ENCODE results near the gene SNAI3. TPM values are rescaled to one million over a fixed set of nuclear protein-coding genes. Genes with fewer than 3 reads are reported as not detected.

The SNAI3 gene
- total and polyA plus RNA-seq, 2 of the 4 experiments (the other 2 are of a cell fraction) = 0.21 TPM; not detected in 1

- Histone ChIP-seq H3K79me1 (ENCODE audit: low read depth in 1 of 2, low read length in 2 of 2) (peaks cover 0 to 15% of the 10 kb centered on the region in 2 experiments; a peak in 1 of 4 replicates), H3K27ac (ENCODE audit: insufficient read depth, low read length) (no peak overlapping the region), H2BK5ac (ENCODE audit: low read depth, low read length, poor library complexity, severe bottlenecking) (no peak overlapping the region), H4K5ac (ENCODE audit: low read depth, low read length) (no peak overlapping the region), H3K36me3 (ENCODE audit: control insufficient read depth, insufficient read depth, low read length) (peaks cover 3% of the 10 kb centered on the region), H3K9me1 (ENCODE audit: insufficient read depth, low read length) (no peaks in the 10 kb centered on the region), H3K9me3 (ENCODE audit: control insufficient read depth, insufficient read depth, low read length) (no peaks in the 10 kb centered on the region), H2BK20ac (ENCODE audit: low read depth, low read length) (no peak overlapping the region), H3K4me3 (ENCODE audit: insufficient read depth, low read depth, low read length) (no peak overlapping the region), H3K18ac (ENCODE audit: low read depth, low read length) (no peak overlapping the region), H3K23ac (ENCODE audit: low read depth, low read length) (no peak overlapping the region), H2BK120ac (ENCODE audit: low read depth, low read length) (no peak overlapping the region), H3K56ac (ENCODE audit: extremely low read depth, insufficient read depth, low read length) (no peak overlapping the region), H3K27me3 (ENCODE audit: control insufficient read depth, insufficient read depth, low read length) (no peaks in the 10 kb centered on the region; the same call in 1 of the 2 replicates), H2AK5ac (ENCODE audit: low read depth, low read length) (no peak overlapping the region), H3K4ac (ENCODE audit: low read depth, low read length) (no peak overlapping the region), H4K20me1 (ENCODE audit: insufficient read depth, low read length) (peaks cover 6% of the 10 kb centered on the region), H3K4me1 (ENCODE audit: control insufficient read depth, insufficient read depth, low read length) (no peaks in the 10 kb centered on the region), H2AK9ac (replicated peaks; ENCODE audit: low read depth, low read length, poor library complexity) (no peak overlapping the region), H4K8ac (ENCODE audit: low read depth in 2 of 2, low read length in 2 of 2) (no peak overlapping the region), H4K91ac (ENCODE audit: insufficient read depth, low read depth, low read length) (no peak overlapping the region), H3K4me2 (ENCODE audit: low read depth, low read length) (no peak overlapping the region), H3K14ac (replicated peaks; ENCODE audit: low read depth, low read length) (no peak overlapping the region), H2AFZ (replicated peaks; ENCODE audit: low read length, poor library complexity) (no peak overlapping the region), H2BK15ac (ENCODE audit: low read depth, low read length) (no peak overlapping the region), H3K9ac (ENCODE audit: low read depth, low read length) (no peak overlapping the region)
- ATAC-seq (ENCODE audit: low read depth) (no peak), DNase-seq (no peak)
- in situ Hi-C loops (cut with MboI; ENCODE audit: low sequenced_read_pairs) (no loop called here), dilution Hi-C loops (cut with HindIII; ENCODE audit: low sequenced_read_pairs, unreplicated experiment) (no loop called here), intact Hi-C loops (cut with micrococcal nuclease) (no loop called here)
- POLR2A ChIA-PET (ENCODE audit: unreplicated experiment) = interaction anchor here (0.5 kb wide), 1 partner anchor 15 kb away, joined by 3 read pairs; no protein-coding TSS in a partner anchor
- TF ChIP-seq RFX5 (IDR thresholded peaks at IDR 0.05; ENCODE audit: low read depth, low read length) (no peak), ELK1 (IDR thresholded peaks at IDR 0.05; ENCODE audit: borderline replicate concordance, low read depth, low read length) (no peak), MAZ (IDR thresholded peaks at IDR 0.05; ENCODE audit: borderline replicate concordance, low read depth, low read length) (no peak), BHLHE40 (IDR thresholded peaks at IDR 0.05; ENCODE audit: low read depth, low read length) (no peak), NFE2L2 (IDR thresholded peaks at IDR 0.05; ENCODE audit: low read depth, low read length) (no peak)
- WGBS, 2 experiments (ENCODE audit: extremely low coverage in 2 of 2, insufficient read length in 1 of 2) = 87% methylated on average over 19 of the region's 23 CpGs; no CpG with 5 or more reads in 1 of the 2 experiments
- BruUV-seq (replicated peaks) = no TSS peak
- CTCF ChIA-PET = no interaction called here
Measured at GRCh38 chr16:88645941-88646340, 40.4 kb downstream of the SNAI3 start.

All from IMR-90 (cell line).